Endodermal cell (in vitro differentiated cells): ENCODE data around the gene YAP1. TPM values are rescaled to one million over a fixed set of nuclear protein-coding genes. Genes with fewer than 3 reads are reported as not detected.

Experiments
- DNase-seq: peaks from one replicate; pipeline ENCODE4 v3.0.0-alpha.2; 2017
- H3K27ac ChIP-seq: 2 replicates; pipeline ENCODE4 v1.5.1; 2013; ENCODE audit warnings: mild to moderate bottlenecking, low read depth, low read length, moderate library complexity
- H3K27me3 ChIP-seq: 2 replicates; pipeline ENCODE4 v1.6.1; 2013; ENCODE audit warnings: mild to moderate bottlenecking, low read length, moderate library complexity; ENCODE audit not compliant: insufficient read depth, control insufficient read depth, poor library complexity, severe bottlenecking
- H3K36me3 ChIP-seq: 2 replicates; pipeline ENCODE4 v1.7.0; 2013; ENCODE audit warnings: mild to moderate bottlenecking, low read length, moderate library complexity; ENCODE audit not compliant: control insufficient read depth, insufficient read depth
- H3K4me1 ChIP-seq: one replicate; pipeline ENCODE4 v1.7.0; 2013; ENCODE audit warnings: low read length; ENCODE audit not compliant: control insufficient read depth, insufficient read depth
- H3K4me3 ChIP-seq: 2 replicates; pipeline ENCODE4 v1.5.1; 2013; ENCODE audit warnings: mild to moderate bottlenecking, low read length, moderate library complexity
- H3K9ac ChIP-seq: 2 replicates; pipeline ENCODE4 v1.6.1; 2013; ENCODE audit warnings: mild to moderate bottlenecking, low read length, moderate library complexity; ENCODE audit not compliant: poor library complexity, severe bottlenecking; ENCODE audit errors: extremely low read depth
- H3K9me3 ChIP-seq: 2 replicates; pipeline ENCODE4 v1.6.1; 2013; ENCODE audit warnings: mild to moderate bottlenecking, low read length, moderate library complexity; ENCODE audit not compliant: control insufficient read depth
- H3K27ac Mint-ChIP-seq: 2 replicates; pipeline ENCODE4 v1.8.0; 2020; ENCODE audit warnings: mixed read lengths
- H3K27me3 Mint-ChIP-seq: 2 replicates; pipeline ENCODE4 v1.8.0; 2021; ENCODE audit warnings: mild to moderate bottlenecking, mixed read lengths; ENCODE audit not compliant: insufficient read depth
- H3K36me3 Mint-ChIP-seq: 2 replicates; pipeline ENCODE4 v1.8.0; 2020; ENCODE audit warnings: low read depth, mixed read lengths
- H3K4me1 Mint-ChIP-seq: 2 replicates; pipeline ENCODE4 v1.8.0; 2020; ENCODE audit warnings: mixed read lengths
- H3K4me3 Mint-ChIP-seq: 2 replicates; pipeline ENCODE4 v1.8.0; 2020; ENCODE audit warnings: mild to moderate bottlenecking, moderate library complexity, mixed read lengths
- H3K9me3 Mint-ChIP-seq: 2 replicates; pipeline ENCODE4 v1.8.0; 2020; ENCODE audit warnings: mild to moderate bottlenecking, mixed read lengths
- CTCF ChIP-seq: fragments of 200-600 bp; sonication (generic); conservative IDR thresholded peaks from 2 replicates; pipeline ENCODE4 v1.5.0; 2021; ENCODE audit warnings: antibody characterized with exemption, mild to moderate bottlenecking
- WGBS, 2 experiments: methylation state at CpG; one replicate each; pipeline versions ENCODE4 v1.1.5 to v1.1.7; 2013; ENCODE audit warnings: missing lambda C conversion rate in 2 of 2, mixed read lengths in 1 of 2; ENCODE audit not compliant: insufficient coverage in 1 of 2, insufficient read length in 1 of 2; 5-methylcytosine and 5-hydroxymethylcytosine counted together
- total RNA-seq, 2 donors: library from RNA; stranded (reverse); fragmentation: NEBNext Ultra II Directional in 1 of 2; extraction: Animal tissue kit (Norgen Biotek cat#: 25700) in 1 of 2; gene quantifications; 2 replicates in 1 of 2; 3 replicates in 1 of 2; pipeline ENCODE4 v1.2.1, GENCODE V29; 2021

Gene YAP1
- total RNA-seq, 2 donors from 2014 or later, result 224 to 228 TPM

- Mint-ChIP-seq H3K27ac (no peak overlapping the region), H3K9me3 (no peaks in the 10 kb centered on the region), H3K4me1 (peaks cover 26% of the 10 kb centered on the region), H3K27me3 (no peaks in the 10 kb centered on the region), H3K36me3 (peaks cover 56% of the 10 kb centered on the region), H3K4me3 (no peak overlapping the region)
- WGBS, 2 experiments, result 92 to 100% methylated on average over 2 of the region's 2 CpGs
- Histone ChIP-seq H3K9ac (no peak overlapping the region), H3K4me1 (no peaks in the 10 kb centered on the region), H3K27me3 (no peaks in the 10 kb centered on the region), H3K36me3 (peaks cover 73% of the 10 kb centered on the region), H3K4me3 (no peak overlapping the region), H3K9me3 (no peaks in the 10 kb centered on the region), H3K27ac (no peak overlapping the region)
- no peak for DNase-seq
- no peak for TF ChIP-seq CTCF
Observed at GRCh38 chr11:102138223-102138622, 28.0 kb downstream of the YAP1 start.

- H3K4me1 ChIP-seq, result peaks cover 3% of the 10 kb centered on the region
- H3K36me3 ChIP-seq, result peaks cover 74% of the 10 kb centered on the region
- H3K9me3 ChIP-seq, result no peaks in the 10 kb centered on the region
- Mint-ChIP-seq H3K4me1 (peaks cover 26% of the 10 kb centered on the region), H3K4me3 (no peak overlapping the region), H3K36me3 (peaks cover 52% of the 10 kb centered on the region), H3K27ac (no peak overlapping the region), H3K9me3 (no peaks in the 10 kb centered on the region), H3K27me3 (no peaks in the 10 kb centered on the region)
- TF ChIP-seq CTCF, result no peak
- no peak for DNase-seq
- no peak overlapping the region for H3K27ac ChIP-seq
- 93 to 100% methylated on average over 1 to 3 of the region's 3 CpGs for WGBS, 2 experiments
- H3K27me3 ChIP-seq, result no peaks in the 10 kb centered on the region
- H3K9ac ChIP-seq, result no peak overlapping the region
- no peak overlapping the region for H3K4me3 ChIP-seq
Observed at GRCh38 chr11:102138670-102139069, 28.4 kb downstream of the YAP1 start.

- peaks cover 74% of the 10 kb centered on the region for H3K36me3 ChIP-seq
- peaks cover 3% of the 10 kb centered on the region for H3K4me1 ChIP-seq
- TF ChIP-seq CTCF, result no peak
- no peak overlapping the region for H3K4me3 Mint-ChIP-seq
- H3K9ac ChIP-seq, result no peak overlapping the region
- peaks cover 52% of the 10 kb centered on the region for H3K36me3 Mint-ChIP-seq
- no peak for DNase-seq
- no peaks in the 10 kb centered on the region for H3K27me3 Mint-ChIP-seq
- no peaks in the 10 kb centered on the region for H3K27me3 ChIP-seq
- no peaks in the 10 kb centered on the region for H3K9me3 Mint-ChIP-seq
- H3K27ac ChIP-seq, result peak overlapping the region; percentile 21
- WGBS, 2 experiments, result 83 to 89% methylated on average over 2 to 3 of the region's 3 CpGs
- H3K9me3 ChIP-seq, result no peaks in the 10 kb centered on the region
- no peak overlapping the region for H3K4me3 ChIP-seq
- H3K4me1 Mint-ChIP-seq, result peaks cover 30% of the 10 kb centered on the region
- peak overlapping the region; percentile 35 for H3K27ac Mint-ChIP-seq
Observed at GRCh38 chr11:102139081-102139498, 28.8 kb downstream of the YAP1 start.
